Retina (tissue), 1 donor: Measurements from ENCODE around the gene KRT6B.

Experiments used
- DNase-seq: peaks from one replicate; pipeline ENCODE4 v3.0.0-alpha.2; 2016

Gene KRT6B

GRCh38 chr12:52407918-52408317, 44.0 kb downstream of the KRT6B start:
- DNase-seq, result no peak

GRCh38 chr12:52405922-52406385, 46.0 kb downstream of the KRT6B start, which contains the start of gene KRT82:
TSS of gene KRT82 (minus strand) at chr12:52406335. CDS start at chr12:52406277, 58 bp downstream.
- no peak for DNase-seq

GRCh38 chr12:52404951-52405350, 47.0 kb downstream of the KRT6B start:
- DNase-seq, result no peak

GRCh38 chr12:52403561-52403960, 48.4 kb downstream of the KRT6B start:
- DNase-seq, result no peak

GRCh38 chr12:52402873-52403540, 48.9 kb downstream of the KRT6B start:
- no peak for DNase-seq

- no peak for DNase-seq
Observed at GRCh38 chr12:52402377-52402776, 49.6 kb downstream of the KRT6B start.

GRCh38 chr12:52401926-52402325, 50.0 kb downstream of the KRT6B start:
- DNase-seq, result no peak

GRCh38 chr12:52401526-52401925, 50.4 kb downstream of the KRT6B start:
- no peak for DNase-seq

- no peak for DNase-seq
Observed at GRCh38 chr12:52400906-52401305, 51.0 kb downstream of the KRT6B start.

- DNase-seq, result no peak
Observed at GRCh38 chr12:52399756-52400155, 52.2 kb downstream of the KRT6B start.

GRCh38 chr12:52398176-52398575, 53.8 kb downstream of the KRT6B start:
- no peak for DNase-seq

- no peak for DNase-seq
Observed at GRCh38 chr12:52396656-52397055, 55.3 kb downstream of the KRT6B start.
